ACC112 (cell line): Measurements from ENCODE around the gene IMPA2.
"Not testable (repeated sequence)": the region's sequence is repeated elsewhere in the genome, so short reads cannot be mapped to it uniquely, and the experiment has no call there.

Experiments
- H2AFZ ChIP-seq: fragments of 200-600 bp; sonication (generic); one replicate; pipeline ENCODE4 v1.6.0; 2017; ENCODE audit warnings: antibody characterized with exemption, low read length; ENCODE audit not compliant: unreplicated experiment
- H3K27ac ChIP-seq: fragments of 200-600 bp; sonication (generic); 2 replicates; pipeline ENCODE4 v1.5.1; 2014; ENCODE audit warnings: low read depth, mild to moderate bottlenecking, antibody characterized with exemption, low read length, moderate library complexity
- H3K27me3 ChIP-seq: fragments of 200-600 bp; sonication (generic); 2 replicates; pipeline ENCODE4 v1.6.1; 2014; ENCODE audit warnings: mild to moderate bottlenecking, antibody characterized with exemption, low read length, moderate library complexity, mixed read lengths; ENCODE audit not compliant: insufficient read depth
- H3K36me3 ChIP-seq: fragments of 200-600 bp; sonication (generic); 2 replicates; pipeline ENCODE4 v1.6.1; 2016; ENCODE audit warnings: mild to moderate bottlenecking, antibody characterized with exemption, low read length, moderate library complexity, mixed read lengths; ENCODE audit not compliant: insufficient read depth
- H3K4me1 ChIP-seq: fragments of 200-600 bp; sonication (generic); one replicate; pipeline ENCODE4 v1.6.1; 2016; ENCODE audit warnings: low read length, mixed read lengths; ENCODE audit not compliant: insufficient read depth, unreplicated experiment, control insufficient read depth
- H3K4me3 ChIP-seq: fragments of 200-600 bp; sonication (generic); 2 replicates; pipeline ENCODE4 v1.5.1; 2014; ENCODE audit warnings: mild to moderate bottlenecking, low read depth, low read length
- H3K79me2 ChIP-seq: fragments of 200-600 bp; sonication (generic); one replicate; pipeline ENCODE4 v1.6.0; 2016; ENCODE audit warnings: low read length; ENCODE audit not compliant: control insufficient read depth, unreplicated experiment, insufficient read depth

IMPA2 gene

DNA sequence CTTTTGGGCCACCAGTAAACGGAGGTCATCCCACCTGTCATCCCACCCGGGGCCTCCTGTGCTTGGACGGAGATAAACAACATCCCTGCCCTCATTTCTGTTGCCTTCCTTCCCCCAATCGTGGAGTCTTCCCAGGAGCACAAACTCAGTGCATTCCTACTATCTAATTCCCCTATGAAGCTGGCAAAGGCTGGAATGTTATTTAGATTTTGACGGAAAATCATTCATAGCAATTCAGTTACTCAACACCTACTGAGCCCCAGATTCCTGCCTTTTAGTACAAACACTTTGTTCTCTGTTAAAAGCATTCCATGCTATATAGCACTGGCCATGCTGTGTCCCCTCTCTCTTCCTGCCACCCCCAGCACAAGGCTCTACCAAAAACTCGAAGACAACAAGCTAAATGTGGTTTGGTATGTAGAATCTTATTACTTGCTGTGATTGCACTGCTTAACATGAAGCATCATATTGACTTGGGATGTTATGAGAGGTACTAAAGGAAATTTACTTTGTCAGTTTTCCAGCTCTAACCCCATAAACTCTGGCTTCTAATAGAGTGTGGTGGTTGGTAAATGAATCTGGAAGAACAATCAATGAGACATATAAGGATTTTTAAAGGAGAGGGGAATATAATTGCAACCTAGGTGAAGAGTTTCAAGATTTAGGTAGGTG lies 32.3 kb upstream of the IMPA2 start:
- Histone ChIP-seq H3K36me3 (no peaks in the 10 kb centered on the region), H3K4me1 (peaks cover 27% of the 10 kb centered on the region), H3K27me3 (no peaks in the 10 kb centered on the region), H2AFZ (peak overlapping the region; percentile 32), H3K79me2 (no peaks in the 10 kb centered on the region), H3K27ac (0 out of 2 replicates have a peak overlapping the region, but pooled peaks have one; percentile 21), H3K4me3 (no peak overlapping the region)

DNA sequence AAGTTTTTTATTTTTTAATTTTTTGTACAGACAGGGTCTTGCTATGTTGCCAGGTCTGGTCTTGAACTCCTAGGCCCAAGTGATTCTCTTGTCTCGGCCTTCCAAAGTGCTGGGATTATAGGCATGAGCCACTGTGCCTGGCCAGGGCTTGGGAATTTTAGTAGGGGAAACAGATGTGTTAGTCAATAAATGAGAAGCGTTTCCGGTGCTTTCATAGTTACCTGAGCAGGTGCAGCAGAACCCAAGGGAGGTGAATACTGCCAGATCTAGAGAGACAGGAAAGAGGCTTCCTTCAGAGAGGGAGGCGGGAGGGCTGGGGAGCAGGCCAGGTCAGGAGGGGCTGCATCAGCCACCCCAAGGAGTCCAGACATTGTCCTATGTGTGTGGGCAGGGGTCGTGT lies 30.5 kb upstream of the IMPA2 start:
- no peaks in the 10 kb centered on the region for H3K27me3 ChIP-seq
- no peak overlapping the region for H2AFZ ChIP-seq
- H3K4me1 ChIP-seq = peaks cover 41% of the 10 kb centered on the region
- no peaks in the 10 kb centered on the region for H3K36me3 ChIP-seq
- H3K4me3 ChIP-seq = no peak overlapping the region
- no peak overlapping the region for H3K27ac ChIP-seq
- no peaks in the 10 kb centered on the region for H3K79me2 ChIP-seq

DNA sequence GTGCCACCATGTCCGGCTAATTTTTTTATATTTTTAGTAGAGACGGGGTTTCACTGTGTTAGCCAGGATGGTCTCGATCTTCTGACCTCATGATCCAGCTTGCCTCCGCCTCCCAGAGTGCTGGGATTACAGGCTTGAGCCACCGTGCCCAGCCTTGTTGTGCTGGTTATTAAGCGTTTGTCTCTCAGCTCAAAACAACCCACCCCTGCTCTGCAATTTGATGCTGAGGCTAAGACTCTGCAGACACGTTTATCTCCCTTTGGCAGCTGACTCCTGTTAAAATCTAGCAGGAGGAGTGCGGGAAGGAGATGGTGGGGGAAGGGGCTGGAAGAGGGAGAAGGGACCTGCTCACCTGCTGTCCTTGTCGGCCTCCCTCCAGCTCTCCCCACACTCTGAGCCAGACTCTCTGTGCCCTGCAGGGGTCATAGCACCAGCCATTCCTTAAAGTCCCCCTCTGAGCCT lies 29.9 kb upstream of the IMPA2 start:
- Histone ChIP-seq H3K27me3 (no peaks in the 10 kb centered on the region), H3K36me3 (no peaks in the 10 kb centered on the region), H3K79me2 (no peaks in the 10 kb centered on the region), H3K4me1 (peaks cover 35% of the 10 kb centered on the region), H3K4me3 (no peak overlapping the region), H3K27ac (no peak overlapping the region), H2AFZ (no peak overlapping the region)

DNA sequence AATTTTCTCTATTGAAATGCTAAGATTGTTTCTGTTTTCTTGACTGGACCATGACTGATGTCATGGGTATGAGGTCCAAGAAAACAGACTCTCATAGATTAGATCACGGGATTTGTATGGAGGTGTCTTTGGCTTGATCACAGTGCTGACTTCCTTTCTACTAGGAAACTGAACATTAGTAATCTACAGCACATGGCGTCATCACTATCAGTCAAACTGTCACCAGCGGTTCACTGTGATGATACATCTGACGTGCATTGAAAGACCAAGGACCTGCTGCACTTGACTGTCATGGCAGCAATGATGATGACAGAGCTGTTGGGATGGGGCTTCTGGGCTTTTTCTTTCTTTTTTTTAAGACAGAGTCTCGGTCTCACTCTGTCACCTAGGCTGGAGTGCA lies 28.2 kb upstream of the IMPA2 start:
- Histone ChIP-seq H3K36me3 (no peaks in the 10 kb centered on the region), H3K4me1 (peaks cover 25% of the 10 kb centered on the region), H2AFZ (no peak overlapping the region), H3K27ac (no peak overlapping the region), H3K4me3 (no peak overlapping the region), H3K79me2 (no peaks in the 10 kb centered on the region), H3K27me3 (no peaks in the 10 kb centered on the region)

DNA sequence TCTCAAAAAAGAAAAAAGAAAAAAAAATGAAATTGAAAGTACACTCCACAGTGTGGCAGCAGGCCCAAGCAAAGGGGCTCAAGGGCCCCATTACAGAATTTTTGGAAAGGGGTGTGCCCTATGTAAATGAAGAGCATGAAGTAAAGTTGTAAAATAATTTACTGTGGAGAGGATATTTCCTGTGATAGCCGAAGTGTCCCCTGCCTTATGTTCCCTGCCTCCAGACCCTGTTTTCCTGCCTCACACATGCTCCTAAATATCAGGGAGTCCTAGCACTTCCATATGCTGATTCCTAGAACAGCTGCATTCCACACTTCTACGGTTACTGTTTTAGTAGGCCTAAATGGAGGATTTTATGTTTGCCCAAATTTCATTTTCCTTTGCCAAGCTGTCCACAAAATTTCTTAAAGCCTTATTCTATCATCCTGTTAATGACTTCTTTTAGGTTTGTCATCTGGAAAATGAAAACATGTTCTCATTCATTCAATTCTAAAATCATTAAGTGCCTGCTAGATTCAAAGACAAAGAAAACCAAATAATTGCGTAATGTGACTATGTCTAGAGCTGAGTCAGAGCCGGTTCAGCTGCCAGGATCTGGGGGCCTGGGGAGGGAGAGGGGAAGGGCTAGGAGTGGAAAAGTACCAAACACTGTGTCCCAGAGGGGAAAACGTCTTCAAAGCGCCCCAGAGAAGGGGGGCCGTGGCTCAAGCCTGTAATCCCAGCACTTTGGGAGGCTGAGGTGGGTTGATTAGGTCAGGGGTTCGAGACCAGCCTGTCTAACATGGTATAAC lies 25.9 kb upstream of the IMPA2 start:
- H3K79me2 ChIP-seq = no peaks in the 10 kb centered on the region
- no peaks in the 10 kb centered on the region for H3K36me3 ChIP-seq
- H2AFZ ChIP-seq = peak overlapping the region; percentile 51
- H3K4me3 ChIP-seq = 0 out of 2 replicates have a peak overlapping the region, but pooled peaks have one; percentile 16
- no peaks in the 10 kb centered on the region for H3K27me3 ChIP-seq
- peaks cover 17% of the 10 kb centered on the region for H3K4me1 ChIP-seq
- peak overlapping the region; percentile 95 for H3K27ac ChIP-seq

DNA sequence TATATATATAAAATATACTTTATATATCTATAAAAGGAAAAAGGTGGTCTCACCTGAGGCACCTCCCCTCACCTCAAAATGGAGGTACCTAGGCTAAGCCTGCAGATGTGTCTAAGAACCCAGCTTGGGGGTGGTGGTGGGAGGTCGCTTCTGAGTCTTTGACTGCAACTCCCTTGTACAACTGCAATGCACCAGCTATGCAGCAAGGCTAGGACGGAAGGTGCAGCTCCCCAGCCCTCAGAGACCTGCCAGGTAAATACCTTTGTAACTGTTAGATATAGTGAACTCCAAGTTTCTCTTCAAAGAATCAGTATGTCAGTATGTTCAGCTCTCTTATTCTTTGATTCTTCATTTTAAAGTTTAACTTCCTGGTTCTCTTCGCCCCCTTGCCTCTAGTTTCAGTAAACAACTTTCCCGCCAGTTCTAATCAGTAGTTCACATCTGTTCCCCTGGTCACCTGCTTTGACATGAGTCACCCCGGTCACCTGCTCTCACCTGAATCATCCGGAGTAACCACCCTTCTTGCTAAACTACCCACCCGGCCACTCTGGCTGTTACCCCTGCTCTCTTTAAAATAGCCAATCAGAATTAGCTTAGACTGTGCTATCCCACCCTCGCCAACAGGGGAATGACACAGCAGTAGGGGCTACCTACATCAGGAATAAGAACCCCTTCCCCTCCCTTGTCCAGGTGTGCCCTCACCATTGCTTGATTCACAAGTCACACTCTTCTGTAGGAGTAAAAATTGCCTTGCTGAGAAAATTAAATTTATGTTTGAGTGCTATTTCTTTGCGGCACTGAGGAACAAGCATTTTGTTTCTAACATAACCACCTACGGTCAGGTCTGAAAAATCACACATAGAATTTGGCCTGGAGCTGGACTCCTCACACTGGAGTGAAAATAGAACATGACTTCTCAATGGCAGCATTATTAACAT lies 24.7 kb upstream of the IMPA2 start:
- no peak overlapping the region for H2AFZ ChIP-seq
- H3K4me1 ChIP-seq = peaks cover 17% of the 10 kb centered on the region
- no peaks in the 10 kb centered on the region for H3K79me2 ChIP-seq
- no peaks in the 10 kb centered on the region for H3K27me3 ChIP-seq
- H3K27ac ChIP-seq = no peak overlapping the region
- no peak overlapping the region for H3K4me3 ChIP-seq
- no peaks in the 10 kb centered on the region for H3K36me3 ChIP-seq

DNA sequence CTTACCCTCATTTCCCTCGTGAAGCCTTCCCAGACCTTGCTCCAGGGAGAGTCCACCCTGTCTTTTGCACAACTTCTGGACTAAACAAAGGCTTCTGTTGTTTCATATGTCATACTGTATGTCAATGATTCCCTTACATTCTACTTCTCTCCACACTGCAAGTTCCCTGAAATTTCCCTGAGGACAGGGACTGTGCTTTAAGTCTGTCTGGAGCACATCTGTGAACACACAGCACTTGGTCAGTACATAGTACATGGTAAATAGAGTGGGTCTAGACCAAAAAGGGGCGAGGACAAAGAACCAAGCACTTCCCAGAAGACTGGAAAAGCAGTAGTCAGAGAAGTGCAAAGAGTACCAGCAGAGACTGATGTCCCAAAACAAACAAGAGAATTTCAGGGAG lies 23.7 kb upstream of the IMPA2 start:
- no peak overlapping the region for H2AFZ ChIP-seq

DNA sequence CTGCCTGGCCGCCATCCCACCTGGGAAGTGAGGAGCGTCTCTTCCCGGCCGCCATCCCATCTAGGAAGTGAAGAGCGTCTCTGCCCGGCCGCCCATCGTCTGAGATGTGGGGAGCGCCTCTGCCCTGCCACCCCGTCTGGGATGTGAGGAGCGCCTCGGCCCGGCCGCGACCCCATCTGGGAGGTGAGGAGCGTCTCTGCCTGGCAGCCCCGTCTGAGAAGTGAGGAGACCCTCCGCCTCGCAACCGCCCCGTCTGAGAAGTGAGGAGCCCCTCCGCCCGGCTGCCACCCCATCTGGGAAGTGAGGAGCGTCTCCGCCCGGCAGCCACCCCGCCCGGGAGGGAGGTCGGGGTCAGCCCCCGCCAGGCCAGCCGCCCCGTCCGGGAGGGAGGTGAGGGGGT lies 21.7 kb upstream of the IMPA2 start:
- H3K36me3 ChIP-seq, H3K4me3 ChIP-seq, H3K27ac ChIP-seq, H3K27me3 ChIP-seq, H2AFZ ChIP-seq, H3K79me2 ChIP-seq: not testable (repeated sequence)
- peaks cover 14% of the 10 kb centered on the region for H3K4me1 ChIP-seq

More for the DNA sequence above, 23.7 kb upstream of the IMPA2 start:
- H3K27ac ChIP-seq = no peak overlapping the region
- H3K4me3 ChIP-seq = no peak overlapping the region
- no peaks in the 10 kb centered on the region for H3K27me3 ChIP-seq
- H3K36me3 ChIP-seq = no peaks in the 10 kb centered on the region
- peaks cover 17% of the 10 kb centered on the region for H3K4me1 ChIP-seq
- H3K79me2 ChIP-seq = no peaks in the 10 kb centered on the region

DNA sequence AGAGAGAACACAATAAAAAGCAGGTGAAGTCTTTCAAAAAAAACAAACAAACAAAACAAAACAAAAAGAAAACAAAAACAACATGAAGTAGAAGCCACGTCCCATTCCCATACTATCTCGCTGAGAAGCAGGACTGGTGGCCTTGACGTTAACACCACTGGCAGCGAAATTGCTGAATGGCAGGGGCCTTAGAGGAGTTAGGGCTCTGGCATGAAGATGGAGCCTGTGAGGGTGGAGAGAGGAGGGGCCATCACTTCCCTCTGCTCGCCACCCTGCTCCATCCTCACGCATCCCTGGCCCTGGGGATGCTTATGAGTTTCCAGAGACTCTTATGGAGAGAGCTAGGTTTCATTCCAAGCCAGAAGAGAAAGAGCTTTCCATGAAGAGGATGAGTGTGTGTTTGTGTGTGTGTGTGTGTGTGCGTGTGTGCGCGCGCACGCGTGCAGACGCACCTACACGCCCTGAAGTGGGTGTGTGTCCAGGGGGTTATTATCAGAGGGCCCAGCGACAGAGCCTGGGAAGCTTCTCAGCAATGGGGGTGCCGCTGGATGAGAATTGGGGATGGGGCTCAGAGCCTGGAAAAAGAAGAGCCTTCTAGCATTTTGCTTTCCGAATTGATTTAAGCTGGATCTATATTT lies 20.4 kb upstream of the IMPA2 start:
- peaks cover 6% of the 10 kb centered on the region for H3K4me1 ChIP-seq
- no peaks in the 10 kb centered on the region for H3K27me3 ChIP-seq
- no peaks in the 10 kb centered on the region for H3K36me3 ChIP-seq
- H3K4me3 ChIP-seq = no peak overlapping the region
- no peaks in the 10 kb centered on the region for H3K79me2 ChIP-seq
- H3K27ac ChIP-seq = no peak overlapping the region
- no peak overlapping the region for H2AFZ ChIP-seq

DNA sequence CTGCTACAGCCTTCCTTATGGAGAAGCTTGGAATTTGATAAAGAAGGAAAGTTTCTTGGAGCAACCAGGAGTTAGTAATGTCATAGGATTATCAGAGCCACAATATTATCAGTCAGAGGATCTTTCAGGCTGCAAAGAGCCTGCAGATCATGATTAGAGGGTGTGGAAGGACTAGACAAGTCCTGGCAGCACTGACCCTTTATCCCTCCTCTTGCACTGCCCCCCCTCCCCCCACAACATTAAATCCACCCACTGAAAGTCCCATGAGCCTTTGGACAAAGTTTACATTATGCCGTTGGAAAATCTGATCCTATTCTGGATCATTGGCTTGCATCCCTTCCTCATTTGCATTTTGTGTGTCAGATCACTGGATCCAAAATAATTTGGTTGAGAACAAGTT lies 18.7 kb upstream of the IMPA2 start:
- H3K27me3 ChIP-seq = no peaks in the 10 kb centered on the region
- H3K27ac ChIP-seq = no peak overlapping the region
- H2AFZ ChIP-seq = peak overlapping the region; percentile 87
- no peaks in the 10 kb centered on the region for H3K36me3 ChIP-seq
- no peaks in the 10 kb centered on the region for H3K79me2 ChIP-seq
- no peak overlapping the region for H3K4me3 ChIP-seq
- H3K4me1 ChIP-seq = peaks cover 6% of the 10 kb centered on the region
